HG03442 (cell line): ENCODE measurements around the gene AKAP13.
"Not testable (repeated sequence)": the region's sequence is repeated elsewhere in the genome, so short reads cannot be mapped to it uniquely, and the experiment has no call there.

ENCODE experiments used
- ATAC-seq: cut with Tn5 transposase; IDR thresholded peaks from one replicate; pipeline ENCODE4 v1.9.1; 2021; ENCODE audit warnings: mild to moderate bottlenecking, moderate library complexity; ENCODE audit not compliant: unreplicated experiment

The AKAP13 gene

GRCh38 chr15:85380217-85380811 lies at the start of gene AKAP13:
TSS of gene AKAP13 (plus strand) at chr15:85380603. CDS start at chr15:85485721, 105,118 bp downstream.
- peak; percentile 79 for ATAC-seq

DNA sequence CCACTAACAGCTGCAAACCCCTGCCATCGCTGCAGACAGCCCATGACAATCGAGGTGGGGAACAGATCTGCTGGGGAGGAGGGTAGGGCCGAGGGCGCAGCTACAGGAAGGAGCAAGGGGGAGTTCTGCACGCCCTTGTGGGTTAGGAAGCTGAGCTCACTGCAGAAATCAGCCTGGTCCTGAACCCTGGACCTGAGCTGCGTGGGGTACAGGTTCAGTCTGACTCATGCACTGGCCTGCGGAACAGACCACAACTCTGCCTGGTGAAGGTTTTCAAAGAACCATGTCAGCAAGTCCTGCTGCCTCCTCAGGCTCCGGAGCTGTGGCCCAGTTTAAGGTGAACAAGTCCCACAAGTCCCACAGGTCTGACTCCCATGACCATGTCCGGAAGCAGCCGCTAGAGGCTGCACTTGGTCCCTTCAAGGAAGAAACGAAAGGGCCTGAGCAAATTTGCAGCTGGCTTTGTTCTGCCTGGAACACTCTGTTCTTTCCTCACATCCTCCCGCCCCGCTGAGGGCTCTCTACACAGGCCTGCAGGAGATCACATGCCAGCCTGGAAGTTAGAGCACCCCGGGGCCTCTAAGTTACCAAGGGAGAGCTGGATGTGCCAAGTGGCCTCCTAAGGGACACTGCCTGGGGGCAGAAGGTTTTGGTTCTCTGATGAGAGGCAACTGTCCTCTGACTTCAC lies 49.4 kb upstream of the AKAP13 start:
- ATAC-seq = peak; percentile 69

GRCh38 chr15:85331655-85332285 lies 48.6 kb upstream of the AKAP13 start:
- no peak for ATAC-seq

DNA sequence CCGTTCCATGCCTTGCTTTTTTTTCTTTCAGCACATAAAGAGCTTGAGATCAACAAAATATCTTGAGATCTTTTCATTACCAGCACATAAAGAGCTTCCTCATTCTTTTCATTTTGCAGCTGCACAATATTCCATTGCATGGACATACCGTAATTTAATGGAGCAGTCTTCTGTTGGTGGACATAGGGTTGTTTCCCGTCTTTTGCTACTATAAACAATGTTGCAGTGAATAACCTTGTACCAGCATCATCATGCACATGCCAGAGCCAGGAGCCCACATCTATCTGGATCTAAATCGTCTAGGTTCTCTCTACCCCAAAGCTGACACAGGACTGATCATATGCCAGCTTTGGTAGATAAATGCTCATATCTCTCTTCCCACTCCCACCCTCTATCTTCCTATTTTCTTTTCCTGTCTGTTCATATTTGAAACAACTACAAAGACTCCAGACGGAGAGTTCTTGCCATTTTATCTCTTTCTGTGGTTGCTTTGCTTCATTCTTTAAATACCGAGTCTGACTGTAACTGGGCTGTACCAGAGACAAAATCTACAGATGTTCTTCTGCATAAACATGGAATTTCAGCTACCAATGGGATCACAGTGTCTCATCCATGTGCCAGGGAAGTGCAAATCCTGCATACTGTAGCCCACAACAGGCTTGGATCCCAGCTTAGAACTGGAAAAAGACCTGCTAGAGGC lies 47.1 kb upstream of the AKAP13 start:
- ATAC-seq = no peak

GRCh38 chr15:85334241-85334640 lies 46.2 kb upstream of the AKAP13 start:
- ATAC-seq = no peak

- no peak for ATAC-seq
Measured at GRCh38 chr15:85335193-85335942, 45.0 kb upstream of the AKAP13 start.

GRCh38 chr15:85336880-85337279 lies 43.5 kb upstream of the AKAP13 start:
- no peak for ATAC-seq

DNA sequence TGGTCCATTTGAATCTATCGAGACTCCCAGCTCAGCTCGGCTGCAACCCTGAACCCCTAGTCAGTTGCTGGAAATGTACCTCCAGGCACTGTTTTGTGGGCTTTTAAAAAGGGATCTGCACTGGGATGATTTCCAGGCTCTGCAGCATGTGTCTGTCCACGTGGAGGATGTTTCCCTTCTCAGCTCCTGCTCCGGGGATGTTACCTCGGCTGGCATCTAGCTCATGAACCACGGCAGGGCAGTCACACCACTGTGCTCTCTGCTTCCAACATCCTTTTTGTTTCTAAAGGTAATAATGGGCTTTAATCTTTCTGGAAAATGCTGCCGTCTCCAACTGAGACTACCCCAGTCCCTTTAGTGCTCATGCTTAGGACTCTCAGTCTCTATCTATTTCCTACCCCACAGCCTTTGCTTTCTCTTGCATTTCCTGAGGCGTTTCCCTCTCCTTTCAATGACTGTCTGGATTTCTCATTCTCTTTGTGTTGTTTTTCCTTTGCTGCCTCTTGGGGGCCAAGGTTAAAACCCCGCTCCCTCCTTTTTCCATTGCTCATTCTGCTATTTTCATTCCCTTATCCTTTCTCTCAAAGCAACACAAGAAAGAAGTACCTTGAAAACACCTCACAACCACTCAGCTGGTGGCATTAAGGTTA lies 42.9 kb upstream of the AKAP13 start:
- ATAC-seq = no peak

DNA sequence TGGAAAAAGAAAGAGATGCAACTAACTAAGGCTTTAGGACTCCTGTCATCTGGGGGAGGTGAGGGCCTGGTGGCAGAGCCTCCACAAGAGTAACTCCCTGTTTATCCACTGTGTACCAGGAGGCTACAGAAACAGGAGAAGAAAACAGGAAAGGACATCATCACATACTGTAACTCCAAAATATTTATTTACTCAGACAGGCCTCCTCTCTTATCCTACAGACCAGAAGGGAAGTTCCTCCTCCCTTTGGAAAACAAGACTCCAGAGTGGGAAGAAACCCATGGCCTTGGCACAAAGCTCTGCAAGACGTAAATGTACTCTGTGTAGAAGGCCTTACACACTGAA lies 40.1 kb upstream of the AKAP13 start:
- ATAC-seq = no peak

DNA sequence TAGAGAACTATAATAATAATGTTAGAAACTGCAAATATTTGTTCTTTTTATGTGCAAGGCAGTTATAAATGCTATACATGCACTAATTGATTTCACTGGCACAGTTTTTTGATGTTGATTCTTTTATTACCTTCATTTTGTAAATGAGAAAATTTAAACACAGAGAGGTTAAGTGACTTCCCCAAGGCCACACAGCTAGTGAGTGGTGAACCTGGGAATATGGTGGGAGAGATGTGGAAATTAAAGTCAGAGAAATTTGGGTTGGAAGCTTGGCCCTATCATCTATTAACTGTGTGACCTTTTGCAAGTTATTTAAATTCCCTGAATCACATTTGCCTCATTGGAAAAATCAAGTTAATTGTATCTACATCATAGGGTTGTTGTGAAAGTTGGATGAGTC lies 39.6 kb upstream of the AKAP13 start:
- ATAC-seq = no peak

- not testable (repeated sequence) for ATAC-seq
Measured at GRCh38 chr15:85342163-85342562, 38.2 kb upstream of the AKAP13 start.

- not testable (repeated sequence) for ATAC-seq
Measured at GRCh38 chr15:85343443-85343842, 37.0 kb upstream of the AKAP13 start.

DNA sequence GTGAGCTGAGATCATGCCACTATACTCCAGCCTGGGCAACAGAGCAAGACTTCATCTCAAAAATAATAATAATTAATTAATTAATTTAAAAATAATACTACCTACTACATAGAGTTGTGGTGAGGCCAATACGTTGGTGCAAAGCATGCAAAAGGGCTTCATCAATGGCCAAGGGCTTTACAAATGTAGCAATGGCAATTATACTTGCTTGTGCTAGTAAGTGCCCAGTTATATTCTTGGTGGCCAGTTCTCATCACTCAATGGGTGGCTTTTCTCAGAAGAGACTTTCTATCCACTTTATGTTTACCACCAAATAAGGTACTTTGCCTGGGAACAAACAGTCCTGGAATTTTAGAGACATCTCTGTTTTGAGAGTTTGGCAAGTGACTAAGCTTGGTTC lies 36.2 kb upstream of the AKAP13 start:
- ATAC-seq = not testable (repeated sequence)

DNA sequence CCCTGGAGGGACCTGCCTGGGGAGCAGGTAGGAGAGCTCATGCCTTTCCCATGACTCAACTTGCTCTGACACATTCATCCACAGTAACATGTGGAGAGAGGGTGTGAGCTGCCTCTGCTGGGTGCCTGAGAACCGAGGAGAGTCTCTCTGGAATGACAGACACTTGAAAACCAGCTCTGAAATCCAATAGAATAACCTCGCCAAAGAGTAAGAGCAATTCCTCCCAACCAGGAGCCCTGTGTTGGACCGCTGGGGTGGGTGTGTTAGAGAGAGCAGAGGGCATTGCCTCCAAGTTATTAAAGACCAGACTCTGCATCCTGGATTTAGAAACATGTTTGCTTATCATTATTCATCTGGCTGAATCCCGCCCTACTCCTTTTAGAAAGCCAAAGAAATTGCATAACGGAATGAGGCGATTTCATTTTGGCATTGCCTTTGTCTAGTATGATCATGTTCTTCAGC lies 35.7 kb upstream of the AKAP13 start:
- ATAC-seq = not testable (repeated sequence)

DNA sequence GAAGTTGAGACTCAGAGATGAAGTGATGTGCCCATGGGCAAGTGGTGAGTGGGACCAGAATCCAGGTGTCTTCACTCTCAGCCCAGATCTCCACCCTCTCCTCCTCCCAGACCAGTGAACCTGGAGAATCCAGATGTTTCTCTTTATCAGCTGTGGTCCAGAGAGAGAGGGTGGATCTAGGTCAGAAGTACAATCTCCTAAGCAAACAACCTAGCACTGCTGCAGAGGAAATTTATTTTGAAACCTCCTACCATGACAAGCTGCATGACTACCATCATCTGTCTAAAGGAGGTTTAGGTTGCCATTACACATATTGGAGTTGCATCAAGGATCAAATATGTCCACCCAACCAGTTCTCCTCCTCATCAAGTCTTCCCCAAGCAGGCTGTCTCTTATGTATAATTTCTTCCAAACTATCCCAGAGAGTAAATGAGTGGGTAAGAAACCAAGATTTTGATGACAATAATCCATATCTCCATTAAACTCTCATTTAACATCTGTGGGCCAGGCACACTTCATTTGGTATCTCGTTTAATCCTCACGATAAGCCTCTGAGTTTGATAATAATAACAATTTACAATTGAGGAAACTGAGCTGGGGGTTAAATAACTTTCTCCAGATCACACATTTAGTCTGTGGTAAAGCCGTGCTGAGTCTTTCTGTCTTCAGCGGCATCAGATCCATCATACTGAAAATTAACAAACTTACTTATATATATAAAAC lies 35.0 kb upstream of the AKAP13 start:
- ATAC-seq = not testable (repeated sequence)

DNA sequence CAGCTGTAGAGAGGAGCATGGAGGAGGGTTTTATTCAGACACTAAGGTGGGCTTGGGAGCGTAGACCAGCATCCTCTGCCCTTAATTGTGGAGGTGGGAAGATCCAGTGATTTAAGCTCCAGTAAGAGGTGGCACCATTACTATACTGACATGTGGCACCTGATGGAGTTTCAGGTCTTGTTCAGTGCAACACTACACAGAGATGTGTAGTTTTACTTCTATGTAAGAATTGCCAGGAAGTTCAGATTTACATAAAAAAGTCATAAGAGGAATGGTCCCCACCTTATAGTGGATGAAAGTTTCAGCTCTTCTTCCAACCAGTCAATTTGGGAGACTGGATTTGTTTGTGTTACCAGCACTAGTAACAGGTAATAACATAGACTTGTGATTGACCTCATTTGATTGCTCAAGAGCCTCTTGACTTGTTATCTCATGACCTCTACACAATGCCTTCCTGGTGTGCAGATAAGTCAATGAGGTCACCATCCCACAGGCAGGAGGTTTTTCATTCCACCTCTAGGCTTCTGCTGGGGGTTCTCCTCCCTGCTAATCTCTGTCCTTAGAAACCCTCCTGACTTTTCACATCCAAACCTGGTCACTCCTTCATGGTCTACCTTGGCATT lies 33.8 kb upstream of the AKAP13 start:
- ATAC-seq = not testable (repeated sequence)

DNA sequence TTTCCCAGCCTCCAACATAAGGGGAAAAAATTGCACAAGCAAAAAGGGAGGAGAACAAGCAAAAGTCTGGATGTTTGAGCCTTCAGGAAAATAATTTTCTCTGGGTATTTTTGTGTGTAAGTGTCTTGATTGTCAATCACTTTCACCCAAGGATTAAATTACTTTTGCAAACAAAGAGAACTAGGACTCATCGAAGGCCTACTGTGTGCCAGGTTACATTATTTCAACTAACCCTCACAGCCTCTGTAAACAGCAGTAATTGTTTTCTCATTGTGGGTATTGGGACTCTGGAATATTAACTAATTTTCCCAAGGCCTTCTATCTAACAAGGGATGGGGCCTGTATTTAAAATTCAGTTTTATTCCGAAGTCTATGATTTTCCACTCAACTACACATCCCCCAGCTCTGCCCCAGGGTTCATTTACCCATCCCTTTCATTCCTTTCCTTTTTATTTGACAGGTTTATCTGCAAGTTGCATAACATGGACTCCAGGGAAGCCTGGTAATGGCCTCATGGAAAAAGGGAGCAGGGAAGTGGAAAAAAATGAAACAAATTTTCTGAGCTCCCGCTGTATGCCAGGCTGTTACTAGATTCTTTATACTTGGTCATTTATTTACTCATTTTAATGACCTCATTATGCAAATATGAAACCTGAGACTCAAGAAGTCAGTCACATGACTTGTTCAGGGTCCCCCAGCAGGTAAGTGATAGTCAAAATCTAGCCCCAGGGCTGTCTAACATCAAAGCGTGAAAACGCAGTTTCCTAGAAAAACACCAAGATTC lies 32.9 kb upstream of the AKAP13 start:
- ATAC-seq = not testable (repeated sequence)

GRCh38 chr15:85348048-85348766 lies 32.2 kb upstream of the AKAP13 start:
- not testable (repeated sequence) for ATAC-seq
